Glutamatergic neuron (in vitro differentiated cells): Measurements from ENCODE around the gene SLC39A6. TPM values are rescaled to one million over a fixed set of nuclear protein-coding genes. Genes with fewer than 3 reads are reported as not detected.

Source experiments
- DNase-seq: peaks from one replicate; pipeline ENCODE4 v3.0.0; 2022
- H3K27ac Mint-ChIP-seq: one replicate; pipeline ENCODE4 v1.8.0; 2020; ENCODE audit warnings: mild to moderate bottlenecking, mixed read lengths, inconsistent platforms; ENCODE audit not compliant: unreplicated experiment
- H3K27me3 Mint-ChIP-seq: one replicate; pipeline ENCODE4 v1.8.0; 2020; ENCODE audit warnings: mild to moderate bottlenecking, moderate library complexity, mixed read lengths, inconsistent platforms; ENCODE audit not compliant: unreplicated experiment
- H3K36me3 Mint-ChIP-seq: one replicate; pipeline ENCODE4 v1.8.0; 2020; ENCODE audit warnings: mild to moderate bottlenecking, mixed read lengths, inconsistent platforms; ENCODE audit not compliant: unreplicated experiment
- H3K4me1 Mint-ChIP-seq: one replicate; pipeline ENCODE4 v1.8.0; 2020; ENCODE audit warnings: mild to moderate bottlenecking, low read depth, mixed read lengths, inconsistent platforms; ENCODE audit not compliant: unreplicated experiment
- H3K4me3 Mint-ChIP-seq: one replicate; pipeline ENCODE4 v1.8.0; 2020; ENCODE audit warnings: mild to moderate bottlenecking, mixed read lengths, inconsistent platforms; ENCODE audit not compliant: unreplicated experiment
- H3K9me3 Mint-ChIP-seq: one replicate; pipeline ENCODE4 v1.8.0; 2020; ENCODE audit warnings: mild to moderate bottlenecking, moderate library complexity, mixed read lengths, inconsistent platforms; ENCODE audit not compliant: unreplicated experiment
- CTCF ChIP-seq: fragments of 200-600 bp; sonication (generic); IDR thresholded peaks from one replicate; pipeline ENCODE4 v1.5.0; 2021; ENCODE audit not compliant: partially characterized antibody, unreplicated experiment
- total RNA-seq: library from RNA; stranded (reverse); fragmentation: NEBNext Ultra II Directional; extraction: Animal tissue kit (Norgen Biotek cat#: 25700); gene quantifications from one replicate; pipeline ENCODE4 v1.2.1, GENCODE V29; 2021; ENCODE audit not compliant: unreplicated experiment

Gene SLC39A6
- total RNA-seq, 1 donor from 2014 or later: 113 TPM

DNA sequence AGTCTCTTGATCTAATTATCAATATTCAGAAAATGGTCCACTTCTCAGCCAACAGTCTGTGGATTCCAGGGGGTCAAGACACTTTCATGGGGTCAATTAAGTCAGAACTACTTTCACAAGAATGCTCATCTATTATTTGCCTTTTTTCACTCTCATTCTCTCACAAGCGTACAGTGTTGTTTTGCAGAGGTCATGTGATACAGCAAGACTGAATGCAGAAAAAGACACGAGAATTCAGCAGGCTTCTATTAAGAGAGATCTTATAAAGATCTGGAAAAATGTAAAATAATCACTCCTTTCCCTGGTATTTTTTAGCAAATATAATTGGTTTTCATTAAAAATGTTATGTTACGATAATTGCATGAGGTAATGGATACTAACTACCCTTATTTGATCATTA is 70.5 kb downstream of the SLC39A6 start:
- H3K27ac Mint-ChIP-seq: no peak overlapping the region
- no peak overlapping the region for H3K4me3 Mint-ChIP-seq
- H3K9me3 Mint-ChIP-seq: no peaks in the 10 kb centered on the region
- H3K27me3 Mint-ChIP-seq: no peaks in the 10 kb centered on the region
- TF ChIP-seq CTCF: no peak
- no peak for DNase-seq
- H3K36me3 Mint-ChIP-seq: no peaks in the 10 kb centered on the region
- H3K4me1 Mint-ChIP-seq: peaks cover 5% of the 10 kb centered on the region

Other genes with a start within 250 kb of the SLC39A6 start
- 68.8 TPM for gene RPRD1A, start 61.8 kb downstream of the SLC39A6 start, total RNA-seq
- gene ELP2, start 559 bp upstream of the SLC39A6 start, total RNA-seq: 96.2 TPM
- gene MOCOS, start 58.2 kb upstream of the SLC39A6 start, total RNA-seq: 1.3 TPM
- 21.2 TPM for gene FHOD3, start 168.4 kb upstream of the SLC39A6 start, total RNA-seq